ENCODE data around the gene MAGED1. TPM values are rescaled to one million over a fixed set of nuclear protein-coding genes. Genes with fewer than 3 reads are reported as not detected.

Gene MAGED1, protein sequence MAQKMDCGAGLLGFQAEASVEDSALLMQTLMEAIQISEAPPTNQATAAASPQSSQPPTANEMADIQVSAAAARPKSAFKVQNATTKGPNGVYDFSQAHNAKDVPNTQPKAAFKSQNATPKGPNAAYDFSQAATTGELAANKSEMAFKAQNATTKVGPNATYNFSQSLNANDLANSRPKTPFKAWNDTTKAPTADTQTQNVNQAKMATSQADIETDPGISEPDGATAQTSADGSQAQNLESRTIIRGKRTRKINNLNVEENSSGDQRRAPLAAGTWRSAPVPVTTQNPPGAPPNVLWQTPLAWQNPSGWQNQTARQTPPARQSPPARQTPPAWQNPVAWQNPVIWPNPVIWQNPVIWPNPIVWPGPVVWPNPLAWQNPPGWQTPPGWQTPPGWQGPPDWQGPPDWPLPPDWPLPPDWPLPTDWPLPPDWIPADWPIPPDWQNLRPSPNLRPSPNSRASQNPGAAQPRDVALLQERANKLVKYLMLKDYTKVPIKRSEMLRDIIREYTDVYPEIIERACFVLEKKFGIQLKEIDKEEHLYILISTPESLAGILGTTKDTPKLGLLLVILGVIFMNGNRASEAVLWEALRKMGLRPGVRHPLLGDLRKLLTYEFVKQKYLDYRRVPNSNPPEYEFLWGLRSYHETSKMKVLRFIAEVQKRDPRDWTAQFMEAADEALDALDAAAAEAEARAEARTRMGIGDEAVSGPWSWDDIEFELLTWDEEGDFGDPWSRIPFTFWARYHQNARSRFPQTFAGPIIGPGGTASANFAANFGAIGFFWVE
- total RNA-seq (2014; rRNA removed; shearing (Covaris generic)) (261 and 293 TPM in 2 replicates), polyA plus RNA-seq (2016; fragmentation: Nextera tagmentation; extraction: Ambion mirVana) (351 and 357 TPM in 2 replicates)

DNA sequence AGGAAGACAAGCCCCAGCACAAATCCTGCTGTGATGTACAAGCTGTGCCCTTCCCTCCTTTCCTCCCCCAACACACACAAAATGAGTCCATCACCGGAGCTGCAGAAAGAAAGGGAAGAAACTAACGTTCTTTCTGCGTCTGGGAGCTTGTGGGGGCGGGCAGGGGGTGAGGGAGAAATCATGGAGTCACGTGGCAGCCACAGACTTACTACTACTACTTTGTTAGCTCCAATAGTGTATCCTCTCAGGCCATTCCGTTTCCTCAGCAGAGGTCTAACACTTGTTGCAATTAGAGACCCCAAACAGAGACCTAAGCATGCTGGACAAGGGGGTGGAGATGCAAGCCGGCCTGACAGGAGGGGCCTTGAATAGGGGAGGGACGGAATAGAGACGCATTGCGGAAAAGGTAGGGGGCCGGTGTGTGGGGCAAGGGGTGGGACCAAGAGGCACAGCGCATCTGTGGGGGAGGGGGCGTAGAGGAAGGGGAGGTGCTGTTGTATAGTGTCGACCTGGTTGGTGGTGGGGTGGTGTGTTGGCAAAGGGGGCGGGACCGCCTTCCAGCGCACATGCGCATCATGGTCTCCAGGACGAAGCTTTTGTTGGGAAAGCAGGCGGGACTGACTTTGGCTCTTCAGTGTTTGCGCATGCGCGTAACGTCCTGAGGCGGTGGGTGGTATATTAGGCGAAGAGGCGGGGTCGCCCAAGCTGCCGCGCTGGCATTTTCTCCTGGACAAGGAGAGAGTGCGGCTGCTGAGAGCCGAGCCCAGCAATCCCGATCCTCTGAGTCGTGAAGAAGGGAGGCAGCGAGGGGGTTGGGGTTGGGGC is at the start of gene MAGED1:
Gene MAGED1 (plus strand): TSS at position 703 of the 825 bp plus-strand sequence. CDS start 682 bp downstream, outside the sequence.
- TF ChIP-seq EZH2phosphoT487 (IDR thresholded peaks at IDR 0.05; ENCODE audit: insufficient read depth, low read depth) (no peak), EZH2 (IDR thresholded peaks at IDR 0.05; ENCODE audit: insufficient read depth, poor library complexity, severe bottlenecking) (no peak)

DNA sequence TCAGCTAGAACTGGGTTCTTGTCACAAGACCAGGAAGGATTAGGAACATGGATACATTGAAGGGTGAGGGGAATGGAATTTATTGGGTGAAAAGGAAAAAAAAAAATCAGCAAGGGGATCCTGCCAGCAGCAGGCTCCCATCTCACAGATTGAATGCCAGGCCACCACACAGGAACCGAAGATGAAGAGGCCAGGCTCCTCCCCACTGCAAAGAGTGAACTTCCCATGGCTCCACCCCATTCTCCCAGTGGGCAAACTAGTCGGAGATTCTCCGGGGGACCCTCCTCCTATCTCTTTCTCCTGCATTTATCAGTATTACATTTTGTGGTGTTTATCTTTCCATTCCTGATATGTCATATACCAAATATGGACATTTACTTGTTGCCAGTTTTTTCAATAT is 46.0 kb upstream of the MAGED1 start:
- H3K4me2 ChIP-seq (ENCODE audit: unreplicated experiment): no peak overlapping the region
- no peaks in the 10 kb centered on the region for H4K20me1 ChIP-seq (ENCODE audit: insufficient read depth)
- H3K4me1 ChIP-seq (ENCODE audit: insufficient read depth): no peaks in the 10 kb centered on the region
- no peak overlapping the region for H2AFZ ChIP-seq
- no peaks in the 10 kb centered on the region for H3K9me2 ChIP-seq (ENCODE audit: insufficient read depth)
- 87 to 100% methylated on average over 3 of the region's 3 CpGs for WGBS, 2 experiments (ENCODE audit: low coverage in 1 of 2, low lambda C conversion rate in 2 of 2, missing lambda C conversion rate in 2 of 2)
- H3K36me3 ChIP-seq (ENCODE audit: low read depth): no peaks in the 10 kb centered on the region
- no peak overlapping the region for H3K4me3 ChIP-seq
- H3K27ac ChIP-seq: no peak overlapping the region
- no peak overlapping the region for H3K9ac ChIP-seq
- H3F3A ChIP-seq (ENCODE audit: insufficient read depth): no peaks in the 10 kb centered on the region
- no peak for DNase-seq
- H3K9me3 ChIP-seq (ENCODE audit: low read depth): no peaks in the 10 kb centered on the region
- TF ChIP-seq EZH2phosphoT487 (IDR thresholded peaks at IDR 0.05; ENCODE audit: insufficient read depth, low read depth) (no peak), EZH2 (IDR thresholded peaks at IDR 0.05; ENCODE audit: insufficient read depth, poor library complexity, severe bottlenecking) (no peak)
- no peaks in the 10 kb centered on the region for H3K27me3 ChIP-seq (replicated peaks; ENCODE audit: insufficient read depth)
- H3K79me2 ChIP-seq (ENCODE audit: insufficient read depth): 0 out of 2 replicates have a peak, but pooled peaks cover 6% of the 10 kb centered on the region
- in situ Hi-C loops (cut with MboI): no loop called here

More for the DNA sequence above, at the start of gene MAGED1:
- H3K9me3 ChIP-seq (ENCODE audit: low read depth): no peaks in the 10 kb centered on the region
- no peaks in the 10 kb centered on the region for H3K9me2 ChIP-seq (ENCODE audit: insufficient read depth)
- H2AFZ ChIP-seq: peak within 1 kb of the TSS; percentile 76
- peak within 1 kb of the TSS; percentile 100 for H3K9ac ChIP-seq
- DNase-seq: peak; percentile 92
- peak within 1 kb of the TSS; percentile 97 for H3K4me2 ChIP-seq (ENCODE audit: unreplicated experiment)
- peaks cover 47% of the 10 kb centered on the region for H3K79me2 ChIP-seq (ENCODE audit: insufficient read depth)
- peak within 1 kb of the TSS; percentile 91 for H3K27ac ChIP-seq
- peaks cover 23% of the 10 kb centered on the region for H3F3A ChIP-seq (ENCODE audit: insufficient read depth)
- no peaks in the 10 kb centered on the region for H3K27me3 ChIP-seq (replicated peaks; ENCODE audit: insufficient read depth)
- in situ Hi-C loops (cut with MboI): no loop called here
- H3K4me1 ChIP-seq (ENCODE audit: insufficient read depth): peaks cover 16% of the 10 kb centered on the region
- H4K20me1 ChIP-seq (ENCODE audit: insufficient read depth): peaks cover 4% of the 10 kb centered on the region; the same call in 1 of the 2 replicates
- 1 to 3% methylated on average over 15 to 22 of the region's 35 CpGs for WGBS, 2 experiments (ENCODE audit: low coverage in 1 of 2, low lambda C conversion rate in 2 of 2, missing lambda C conversion rate in 2 of 2)
- no peaks in the 10 kb centered on the region; the same call in 1 of the 2 replicates for H3K36me3 ChIP-seq (ENCODE audit: low read depth)
- H3K4me3 ChIP-seq: peak within 1 kb of the TSS; percentile 97

DNA sequence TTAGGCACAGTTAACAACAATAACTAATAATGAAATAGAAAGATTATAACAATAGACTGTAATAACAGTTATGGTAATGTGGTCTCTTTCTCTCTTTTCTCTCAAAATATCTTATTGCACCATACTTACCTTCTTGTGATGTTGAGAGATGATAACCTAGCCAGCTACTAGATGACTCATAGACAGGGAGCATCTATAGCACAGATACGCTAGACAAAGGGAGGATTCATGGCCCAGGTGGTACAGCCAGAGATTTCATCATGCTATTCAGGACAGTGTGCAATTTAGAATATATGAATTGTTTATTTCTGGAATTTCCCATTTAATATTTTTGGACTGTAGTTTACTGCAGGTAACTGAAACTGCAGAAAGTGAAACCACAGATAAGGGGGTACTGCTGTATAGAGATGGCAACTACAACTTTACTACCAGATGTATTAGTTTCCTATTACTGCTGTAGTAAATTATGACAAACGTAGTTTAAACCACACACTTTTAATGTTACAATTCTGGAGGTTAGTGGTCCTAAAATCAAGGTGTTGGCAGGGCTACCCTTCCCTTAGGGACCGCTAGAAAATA is 41.8 kb upstream of the MAGED1 start:
- no peaks in the 10 kb centered on the region for H3K9me3 ChIP-seq (ENCODE audit: low read depth)
- H3K27me3 ChIP-seq (replicated peaks; ENCODE audit: insufficient read depth): no peaks in the 10 kb centered on the region
- H3K36me3 ChIP-seq (ENCODE audit: low read depth): no peaks in the 10 kb centered on the region
- H3K4me3 ChIP-seq: no peak overlapping the region
- H3K4me1 ChIP-seq (ENCODE audit: insufficient read depth): no peaks in the 10 kb centered on the region
- H3K9me2 ChIP-seq (ENCODE audit: insufficient read depth): no peaks in the 10 kb centered on the region
- in situ Hi-C loops (cut with MboI): loop anchor here (25.0 kb wide), 2 partner anchors 189 to 364 kb away; partner anchors contain the start of gene NUDT11
- H3K4me2 ChIP-seq (ENCODE audit: unreplicated experiment): no peak overlapping the region
- H3K79me2 ChIP-seq (ENCODE audit: insufficient read depth): 0 out of 2 replicates have a peak, but pooled peaks cover 6% of the 10 kb centered on the region
- DNase-seq: no peak
- H2AFZ ChIP-seq: no peak overlapping the region
- H3K27ac ChIP-seq: no peak overlapping the region
- TF ChIP-seq EZH2 (IDR thresholded peaks at IDR 0.05; ENCODE audit: insufficient read depth, poor library complexity, severe bottlenecking) (no peak), EZH2phosphoT487 (IDR thresholded peaks at IDR 0.05; ENCODE audit: insufficient read depth, low read depth) (no peak)
- 94 to 95% methylated on average over 3 of the region's 3 CpGs for WGBS, 2 experiments (ENCODE audit: low coverage in 1 of 2, low lambda C conversion rate in 2 of 2, missing lambda C conversion rate in 2 of 2)
- no peaks in the 10 kb centered on the region for H4K20me1 ChIP-seq (ENCODE audit: insufficient read depth)
- H3F3A ChIP-seq (ENCODE audit: insufficient read depth): no peaks in the 10 kb centered on the region
- no peak overlapping the region for H3K9ac ChIP-seq

Measured in GM23248 (cell line).